Progenitor cell of endocrine pancreas (in vitro differentiated cells): ENCODE measurements around the gene NRSN1. TPM values are rescaled to one million over a fixed set of nuclear protein-coding genes. Genes with fewer than 3 reads are reported as not detected.
"Not testable (repeated sequence)": the region's sequence is repeated elsewhere in the genome, so short reads cannot be mapped to it uniquely, and the experiment has no call there.

Source experiments
- DNase-seq: peaks from one replicate; pipeline ENCODE4 v3.0.0; 2021; ENCODE audit warnings: low spot score; ENCODE audit not compliant: unreplicated experiment
- H3K27ac Mint-ChIP-seq: 2 replicates; pipeline ENCODE4 v1.8.0; 2021; ENCODE audit warnings: mild to moderate bottlenecking, moderate library complexity, mixed read lengths
- H3K27me3 Mint-ChIP-seq: 2 replicates; pipeline ENCODE4 v1.8.0; 2021; ENCODE audit warnings: mixed read lengths
- H3K36me3 Mint-ChIP-seq: 2 replicates; pipeline ENCODE4 v1.8.0; 2022; ENCODE audit warnings: mixed read lengths; ENCODE audit not compliant: insufficient read depth
- H3K4me1 Mint-ChIP-seq: 2 replicates; pipeline ENCODE4 v1.8.0; 2021; ENCODE audit warnings: low read depth, mixed read lengths
- H3K4me3 Mint-ChIP-seq: 2 replicates; pipeline ENCODE4 v1.8.0; 2021; ENCODE audit warnings: low read depth, mild to moderate bottlenecking, moderate library complexity, mixed read lengths
- H3K9me3 Mint-ChIP-seq: 2 replicates; pipeline ENCODE4 v1.8.0; 2021; ENCODE audit warnings: low read depth, mixed read lengths
- CTCF ChIP-seq: fragments of 200-600 bp; sonication (generic); IDR thresholded peaks from one replicate; pipeline ENCODE4 v1.5.0; 2021; ENCODE audit warnings: antibody characterized with exemption, mild to moderate bottlenecking; ENCODE audit not compliant: unreplicated experiment
- total RNA-seq: library from RNA; stranded (reverse); gene quantifications from 2 replicates; pipeline ENCODE4 v1.2.1, GENCODE V29; 2021

Gene NRSN1
- total RNA-seq, 1 donor from 2014 or later, result not detected

GRCh38 chr6:24131751-24132150 lies 5.7 kb downstream of the NRSN1 start:
- no peaks in the 10 kb centered on the region for H3K36me3 Mint-ChIP-seq
- TF ChIP-seq CTCF, result no peak
- no peak overlapping the region for H3K27ac Mint-ChIP-seq
- no peak for DNase-seq
- no peaks in the 10 kb centered on the region for H3K9me3 Mint-ChIP-seq
- no peak overlapping the region for H3K4me3 Mint-ChIP-seq
- H3K27me3 Mint-ChIP-seq, result peaks cover 21% of the 10 kb centered on the region
- H3K4me1 Mint-ChIP-seq, result peaks cover 1% of the 10 kb centered on the region

GRCh38 chr6:24139080-24139479 lies 13.1 kb downstream of the NRSN1 start:
- TF ChIP-seq CTCF, result no peak
- H3K36me3 Mint-ChIP-seq, result no peaks in the 10 kb centered on the region
- H3K27ac Mint-ChIP-seq, result no peak overlapping the region
- no peak for DNase-seq
- H3K27me3 Mint-ChIP-seq, result peaks cover 18% of the 10 kb centered on the region
- H3K4me1 Mint-ChIP-seq, result no peaks in the 10 kb centered on the region
- H3K9me3 Mint-ChIP-seq, result no peaks in the 10 kb centered on the region
- no peak overlapping the region for H3K4me3 Mint-ChIP-seq

GRCh38 chr6:24139639-24140038 lies 13.6 kb downstream of the NRSN1 start:
- H3K9me3 Mint-ChIP-seq, result no peaks in the 10 kb centered on the region
- peaks cover 18% of the 10 kb centered on the region for H3K27me3 Mint-ChIP-seq
- TF ChIP-seq CTCF, result no peak
- H3K36me3 Mint-ChIP-seq, result no peaks in the 10 kb centered on the region
- no peaks in the 10 kb centered on the region for H3K4me1 Mint-ChIP-seq
- DNase-seq, result no peak
- H3K4me3 Mint-ChIP-seq, result no peak overlapping the region
- H3K27ac Mint-ChIP-seq, result no peak overlapping the region

- no peak for TF ChIP-seq CTCF
- Mint-ChIP-seq H3K27ac (no peak overlapping the region), H3K36me3 (no peaks in the 10 kb centered on the region), H3K9me3 (no peaks in the 10 kb centered on the region), H3K4me3 (no peak overlapping the region), H3K27me3 (peaks cover 13% of the 10 kb centered on the region), H3K4me1 (no peaks in the 10 kb centered on the region)
- no peak for DNase-seq
These were observed 14.6 kb downstream of the NRSN1 start for GRCh38 chr6:24140591-24140990.

DNA sequence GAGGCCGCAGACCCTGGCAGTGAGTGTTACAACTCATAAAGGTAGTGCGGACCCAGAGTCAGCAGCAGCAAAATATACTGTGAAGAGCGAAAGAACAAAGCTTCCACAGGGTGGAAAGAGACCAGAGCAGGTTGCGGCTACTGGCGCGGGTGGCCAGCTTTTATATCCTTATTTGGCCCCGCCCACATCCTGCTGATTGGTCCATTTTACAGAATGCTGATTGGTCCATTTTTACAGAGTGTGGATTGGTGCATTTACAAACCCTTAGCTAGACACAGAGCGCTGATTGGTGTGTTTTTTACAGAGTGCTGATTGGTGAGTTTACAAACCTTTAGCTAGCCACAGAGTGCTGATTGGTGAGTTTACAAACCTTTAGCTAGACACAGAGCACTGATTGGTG lies 16.7 kb downstream of the NRSN1 start:
- not testable (repeated sequence) for H3K27ac Mint-ChIP-seq

GRCh38 chr6:24145690-24146131 lies 19.7 kb downstream of the NRSN1 start:
- peaks cover 3% of the 10 kb centered on the region for H3K4me1 Mint-ChIP-seq
- no peak for TF ChIP-seq CTCF
- H3K36me3 Mint-ChIP-seq, result no peaks in the 10 kb centered on the region
- DNase-seq, result no peak
- H3K4me3 Mint-ChIP-seq, result no peak overlapping the region
- H3K27me3 Mint-ChIP-seq, result peaks cover 4% of the 10 kb centered on the region
- H3K27ac Mint-ChIP-seq, result no peak overlapping the region
- no peaks in the 10 kb centered on the region for H3K9me3 Mint-ChIP-seq

More for the DNA sequence above, 16.7 kb downstream of the NRSN1 start:
- H3K9me3 Mint-ChIP-seq, H3K36me3 Mint-ChIP-seq, H3K27me3 Mint-ChIP-seq, H3K4me3 Mint-ChIP-seq, H3K4me1 Mint-ChIP-seq, DNase-seq: not testable (repeated sequence)
